ENCODE results near the gene CTTNBP2NL. TPM values are rescaled to one million over a fixed set of nuclear protein-coding genes. Genes with fewer than 3 reads are reported as not detected.

CTTNBP2NL gene
- total RNA-seq, 1 experiment from 2014 or later = 38.8 TPM

GRCh38 chr1:112505878-112506277 is 109.9 kb downstream of the CTTNBP2NL start:
- no peaks in the 10 kb centered on the region for H3K79me2 ChIP-seq (ENCODE audit: insufficient read depth, low read length)
- no peak overlapping the region for H2BK20ac ChIP-seq (ENCODE audit: low read depth, low read length, poor library complexity, severe bottlenecking)
- H4K5ac ChIP-seq (ENCODE audit: insufficient read length, low read depth, low read length) = no peak overlapping the region
- H3T11ph ChIP-seq (ENCODE audit: low read length) = no peak overlapping the region
- H3K4me2 ChIP-seq (ENCODE audit: insufficient read depth, insufficient read length, low read length) = no peak overlapping the region
- no peak overlapping the region for H2BK12ac ChIP-seq (ENCODE audit: insufficient read length, low read depth, low read length)
- DNase-seq = no peak
- no peak overlapping the region for H3K27ac ChIP-seq (ENCODE audit: insufficient read length, low read depth, low read length)
- H3K9me3 Mint-ChIP-seq = no peaks in the 10 kb centered on the region; a peak in 1 of 5 replicates
- no peak overlapping the region for H3K56ac ChIP-seq (ENCODE audit: insufficient read length, low read depth, low read length)
- TF ChIP-seq, protein P1, sequence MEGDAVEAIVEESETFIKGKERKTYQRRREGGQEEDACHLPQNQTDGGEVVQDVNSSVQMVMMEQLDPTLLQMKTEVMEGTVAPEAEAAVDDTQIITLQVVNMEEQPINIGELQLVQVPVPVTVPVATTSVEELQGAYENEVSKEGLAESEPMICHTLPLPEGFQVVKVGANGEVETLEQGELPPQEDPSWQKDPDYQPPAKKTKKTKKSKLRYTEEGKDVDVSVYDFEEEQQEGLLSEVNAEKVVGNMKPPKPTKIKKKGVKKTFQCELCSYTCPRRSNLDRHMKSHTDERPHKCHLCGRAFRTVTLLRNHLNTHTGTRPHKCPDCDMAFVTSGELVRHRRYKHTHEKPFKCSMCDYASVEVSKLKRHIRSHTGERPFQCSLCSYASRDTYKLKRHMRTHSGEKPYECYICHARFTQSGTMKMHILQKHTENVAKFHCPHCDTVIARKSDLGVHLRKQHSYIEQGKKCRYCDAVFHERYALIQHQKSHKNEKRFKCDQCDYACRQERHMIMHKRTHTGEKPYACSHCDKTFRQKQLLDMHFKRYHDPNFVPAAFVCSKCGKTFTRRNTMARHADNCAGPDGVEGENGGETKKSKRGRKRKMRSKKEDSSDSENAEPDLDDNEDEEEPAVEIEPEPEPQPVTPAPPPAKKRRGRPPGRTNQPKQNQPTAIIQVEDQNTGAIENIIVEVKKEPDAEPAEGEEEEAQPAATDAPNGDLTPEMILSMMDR (conservative IDR thresholded peaks at IDR 0.05) = no peak
- H3K18ac ChIP-seq (ENCODE audit: insufficient read length, low read depth, low read length) = no peak overlapping the region
- no peak overlapping the region for H3K14ac ChIP-seq (ENCODE audit: insufficient read depth, low read length)
- no peaks in the 10 kb centered on the region for H4K20me1 ChIP-seq (ENCODE audit: control insufficient read depth, insufficient read depth, insufficient read length)
- H3K23ac ChIP-seq (ENCODE audit: insufficient read length, low read depth, low read length) = no peak overlapping the region
- WGBS (ENCODE audit: extremely low coverage, insufficient read length, low lambda C conversion rate) = no CpG with 5 or more reads among the region's 3 CpGs
- H3K27me3 Mint-ChIP-seq (ENCODE audit: low read depth) = peaks cover 96% of the 10 kb centered on the region
- no peak overlapping the region for H3K4me3 Mint-ChIP-seq
- H3K4me1 Mint-ChIP-seq = peaks cover 32 to 59% of the 10 kb centered on the region in 2 experiments
- H3K23me2 ChIP-seq (ENCODE audit: insufficient read length, low read depth, low read length, poor library complexity, severe bottlenecking) = peaks cover 33% of the 10 kb centered on the region
- no peak overlapping the region for H4K8ac ChIP-seq (replicated peaks; ENCODE audit: insufficient read length, low read depth, low read length)
- no peak overlapping the region for H3K9ac ChIP-seq (ENCODE audit: extremely low read depth, insufficient read length, low read length)
- H2BK15ac ChIP-seq (ENCODE audit: low read depth, low read length) = no peak overlapping the region
- no peak overlapping the region for H2AFZ ChIP-seq (ENCODE audit: low read length)
- H3K4me1 ChIP-seq (ENCODE audit: insufficient read depth, low read length) = 0 out of 2 replicates have a peak, but pooled peaks cover 3% of the 10 kb centered on the region
- H2BK120ac ChIP-seq (ENCODE audit: low read depth, low read length, poor library complexity, severe bottlenecking) = no peak overlapping the region
- H2AK5ac ChIP-seq (ENCODE audit: insufficient read length, low read length) = no peak overlapping the region
- H4K91ac ChIP-seq (ENCODE audit: insufficient read length, low read depth, low read length) = no peak overlapping the region
- H3K4ac ChIP-seq (ENCODE audit: low read depth, low read length) = no peak overlapping the region
- H3K27me3 ChIP-seq (ENCODE audit: insufficient read depth, low read length) = peaks cover 53% of the 10 kb centered on the region
- H3K27ac Mint-ChIP-seq = no peak overlapping the region
- H3K36me3 Mint-ChIP-seq (ENCODE audit: insufficient read depth in 1 of 3, low read depth in 3 of 3) = no peaks in the 10 kb centered on the region
- H3K79me1 ChIP-seq (ENCODE audit: insufficient read depth, low read depth, low read length, poor library complexity, severe bottlenecking) = no peaks in the 10 kb centered on the region
- no peaks in the 10 kb centered on the region for H3K9me3 ChIP-seq (ENCODE audit: control insufficient read depth, low read depth, low read length)
- H2BK5ac ChIP-seq (ENCODE audit: insufficient read length, low read length) = no peak overlapping the region
